ENCODE data around the gene LMCD1.
A peak's percentile ranks its signal among the peaks of the same experiment; 100 is the strongest.

Gene LMCD1

DNA sequence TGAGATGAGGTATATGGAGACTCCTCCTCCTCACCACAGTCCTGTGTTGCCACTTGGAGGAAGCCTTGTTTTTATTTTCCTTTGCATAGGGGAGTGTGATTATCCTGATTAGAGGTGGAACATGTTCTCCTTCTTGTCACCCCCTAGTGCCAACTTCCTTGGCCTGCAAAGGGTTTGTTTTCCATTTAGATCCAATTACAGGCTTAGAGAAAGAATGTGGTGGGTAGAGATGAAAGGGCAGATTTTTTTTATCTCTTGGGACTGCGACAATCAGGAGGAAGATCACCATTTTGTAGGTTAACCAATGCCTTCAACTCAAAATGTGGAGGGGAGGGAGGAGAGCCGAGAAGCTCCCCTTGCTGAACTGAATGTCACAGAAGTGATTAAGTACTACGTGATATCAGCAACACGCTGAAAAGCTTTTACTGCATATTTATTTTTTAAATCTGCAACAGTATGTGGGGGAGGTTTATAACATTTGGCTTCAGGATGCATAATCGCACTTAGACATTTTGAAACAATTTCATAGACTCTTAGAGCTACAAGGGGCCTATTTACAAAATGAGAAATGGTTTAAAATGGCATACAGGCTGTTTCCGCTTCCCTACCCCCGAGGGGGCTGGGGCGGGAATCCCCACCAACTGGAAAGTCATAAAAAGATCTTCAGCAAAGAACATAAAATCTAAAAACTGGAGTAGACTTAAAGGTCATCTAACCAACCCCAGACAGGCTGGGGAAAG, 2.4 kb downstream of the LMCD1 start:
- peak overlapping the region; percentile 54 for H3K4me3 ChIP-seq (ENCODE audit: low read depth, low read length)
- peak; percentile 52 for DNase-seq (ENCODE audit: low read depth)
- TF ChIP-seq, protein P1, sequence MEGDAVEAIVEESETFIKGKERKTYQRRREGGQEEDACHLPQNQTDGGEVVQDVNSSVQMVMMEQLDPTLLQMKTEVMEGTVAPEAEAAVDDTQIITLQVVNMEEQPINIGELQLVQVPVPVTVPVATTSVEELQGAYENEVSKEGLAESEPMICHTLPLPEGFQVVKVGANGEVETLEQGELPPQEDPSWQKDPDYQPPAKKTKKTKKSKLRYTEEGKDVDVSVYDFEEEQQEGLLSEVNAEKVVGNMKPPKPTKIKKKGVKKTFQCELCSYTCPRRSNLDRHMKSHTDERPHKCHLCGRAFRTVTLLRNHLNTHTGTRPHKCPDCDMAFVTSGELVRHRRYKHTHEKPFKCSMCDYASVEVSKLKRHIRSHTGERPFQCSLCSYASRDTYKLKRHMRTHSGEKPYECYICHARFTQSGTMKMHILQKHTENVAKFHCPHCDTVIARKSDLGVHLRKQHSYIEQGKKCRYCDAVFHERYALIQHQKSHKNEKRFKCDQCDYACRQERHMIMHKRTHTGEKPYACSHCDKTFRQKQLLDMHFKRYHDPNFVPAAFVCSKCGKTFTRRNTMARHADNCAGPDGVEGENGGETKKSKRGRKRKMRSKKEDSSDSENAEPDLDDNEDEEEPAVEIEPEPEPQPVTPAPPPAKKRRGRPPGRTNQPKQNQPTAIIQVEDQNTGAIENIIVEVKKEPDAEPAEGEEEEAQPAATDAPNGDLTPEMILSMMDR (conservative IDR thresholded peaks at IDR 0.05; ENCODE audit: low read depth, low read length) = no peak

DNA sequence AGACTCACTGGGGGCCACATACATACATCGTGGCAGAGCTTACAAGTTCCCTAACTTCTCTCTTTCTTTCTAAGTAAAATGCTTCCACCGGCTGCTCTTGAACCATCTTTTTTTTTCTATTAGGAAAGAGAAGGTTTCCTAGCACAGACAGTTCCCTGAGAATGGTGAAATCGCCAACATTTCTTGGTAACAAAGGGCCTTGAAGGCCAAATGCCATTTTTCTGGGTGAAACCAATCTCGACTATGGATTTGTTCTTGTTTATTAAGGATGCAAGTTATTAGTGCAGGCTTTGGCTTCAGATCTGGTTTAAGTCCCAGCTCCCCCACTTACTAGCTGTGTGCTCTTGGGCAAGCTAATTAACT, 3.0 kb downstream of the LMCD1 start:
- peak overlapping the region; percentile 54 for H3K4me3 ChIP-seq (ENCODE audit: low read depth, low read length)
- no peak for DNase-seq (ENCODE audit: low read depth)

DNA sequence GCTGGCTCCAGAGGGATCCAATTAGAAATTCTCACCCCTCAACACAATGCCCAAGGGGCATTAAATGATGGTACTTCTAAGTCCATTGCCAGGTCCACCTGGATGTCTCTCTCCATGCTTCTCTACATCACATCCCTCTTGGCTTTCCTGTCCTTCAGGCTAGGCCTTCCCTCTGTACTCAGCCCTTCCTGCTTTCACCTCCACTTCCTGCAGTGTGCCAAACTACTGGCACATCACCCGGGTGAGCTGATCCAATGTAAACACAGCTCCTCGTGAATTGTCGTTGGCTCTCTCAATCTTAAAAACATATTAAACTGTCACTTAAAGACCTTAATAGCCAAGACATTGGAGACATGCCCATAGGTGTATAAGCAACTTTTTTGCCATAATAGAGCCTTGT, 4.0 kb downstream of the LMCD1 start:
- DNase-seq (ENCODE audit: low read depth) = no peak
- TF ChIP-seq, protein P1 (conservative IDR thresholded peaks at IDR 0.05; ENCODE audit: low read depth, low read length) = no peak
- no peak overlapping the region for H3K4me3 ChIP-seq (ENCODE audit: low read depth, low read length)

More for the DNA sequence above, 3.0 kb downstream of the LMCD1 start:
- TF ChIP-seq, protein P1 (conservative IDR thresholded peaks at IDR 0.05; ENCODE audit: low read depth, low read length) = no peak

DNA sequence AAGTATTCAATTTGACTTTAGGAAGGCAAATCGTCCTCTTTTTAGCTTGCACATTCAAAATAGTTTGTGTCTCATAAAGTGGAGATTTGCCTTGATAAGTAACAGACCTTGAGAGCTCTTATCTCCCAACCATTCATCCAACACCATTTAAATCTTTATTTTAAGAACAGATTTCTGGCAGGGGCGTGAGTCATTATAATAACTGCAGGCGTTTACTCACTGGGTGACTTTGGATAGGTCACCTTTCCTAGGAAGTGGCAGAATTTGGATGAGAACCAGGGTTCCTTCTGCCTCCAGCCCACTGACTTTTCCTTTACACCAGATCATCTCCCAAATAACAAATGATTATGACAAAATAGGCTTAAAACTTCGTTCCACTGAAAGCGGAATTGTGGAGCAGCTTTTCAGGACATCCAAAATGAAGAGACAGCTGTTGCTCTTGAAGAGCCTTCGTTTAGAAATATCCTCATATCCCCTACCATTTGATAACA, 5.0 kb downstream of the LMCD1 start:
- no peak overlapping the region for H3K4me3 ChIP-seq (ENCODE audit: low read depth, low read length)
- DNase-seq (ENCODE audit: low read depth) = no peak
- TF ChIP-seq, protein P1 (conservative IDR thresholded peaks at IDR 0.05; ENCODE audit: low read depth, low read length) = no peak

DNA sequence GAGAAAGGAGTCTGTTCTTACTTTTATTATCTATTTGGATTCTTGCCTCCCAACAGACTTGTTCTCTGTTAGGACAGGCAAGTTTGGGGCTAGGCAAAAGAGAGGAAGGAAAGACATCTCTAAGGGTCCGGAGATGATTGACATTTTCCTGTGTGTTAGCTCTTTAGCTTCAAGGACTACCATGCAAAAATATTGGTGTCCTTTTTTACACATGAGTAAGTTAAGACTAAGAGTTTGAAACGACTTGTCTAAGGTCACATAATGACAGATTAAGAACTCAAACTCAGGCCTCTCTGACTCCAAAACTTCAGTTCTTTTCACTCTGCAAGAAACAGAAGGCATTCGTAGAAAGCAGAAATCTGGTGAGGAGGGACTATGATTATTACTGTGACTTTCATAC, 5.9 kb downstream of the LMCD1 start:
- TF ChIP-seq, protein P1 (conservative IDR thresholded peaks at IDR 0.05; ENCODE audit: low read depth, low read length) = no peak
- H3K4me3 ChIP-seq (ENCODE audit: low read depth, low read length) = no peak overlapping the region
- DNase-seq (ENCODE audit: low read depth) = no peak

DNA sequence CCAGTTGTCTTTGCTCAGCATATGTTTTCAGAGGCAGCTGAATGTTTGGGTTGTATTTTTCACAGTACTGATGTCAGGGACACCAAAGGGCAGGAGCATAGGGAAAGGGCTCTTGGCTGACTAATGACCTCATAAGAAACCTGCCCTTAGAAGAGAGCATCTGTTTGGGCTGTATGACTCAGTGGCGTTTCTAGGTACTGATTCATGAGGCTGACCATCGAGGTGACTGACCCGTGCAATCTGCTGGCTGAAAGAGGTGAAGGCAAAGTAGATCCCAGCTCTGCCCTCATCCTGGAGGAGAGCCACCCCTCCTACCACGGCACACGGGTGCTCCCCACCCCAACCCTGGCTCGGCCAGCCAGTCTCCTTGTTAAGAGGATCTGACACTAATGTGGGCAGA, 8.3 kb downstream of the LMCD1 start:
- DNase-seq (ENCODE audit: low read depth) = peak; percentile 95
- no peak overlapping the region for H3K4me3 ChIP-seq (ENCODE audit: low read depth, low read length)
- TF ChIP-seq, protein P1 (conservative IDR thresholded peaks at IDR 0.05; ENCODE audit: low read depth, low read length) = no peak

DNA sequence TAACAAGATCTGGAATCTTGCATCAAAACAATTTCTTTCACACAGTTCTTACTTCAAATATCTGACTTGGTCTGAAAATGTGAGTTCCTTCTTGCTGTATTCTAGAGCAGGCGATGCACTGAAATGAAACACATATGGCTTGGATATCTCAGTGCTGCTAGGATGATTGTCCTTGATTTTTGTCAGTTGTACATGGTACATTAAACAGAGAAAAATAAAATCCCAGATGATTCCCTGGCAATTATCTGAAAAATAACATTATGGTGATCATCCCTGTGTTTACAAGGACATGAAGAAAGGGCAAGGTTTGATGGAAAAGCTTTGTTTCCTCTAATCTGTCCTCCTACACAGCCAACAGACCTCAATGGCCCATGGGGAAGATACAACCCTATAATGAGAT, 10.6 kb downstream of the LMCD1 start:
- H3K4me3 ChIP-seq (ENCODE audit: low read depth, low read length) = no peak overlapping the region
- DNase-seq (ENCODE audit: low read depth) = no peak
- TF ChIP-seq, protein P1 (conservative IDR thresholded peaks at IDR 0.05; ENCODE audit: low read depth, low read length) = no peak
